Large intestine (tissue), 12 donors: ENCODE measurements around the gene PADI3. TPM values are rescaled to one million over a fixed set of nuclear protein-coding genes. Genes with fewer than 3 reads are reported as not detected.

Source experiments
- DNase-seq, 2 donors: peaks; one replicate each; pipeline versions ENCODE4 v3.0.0 to v3.0.0-alpha.2; 2013
- H3K27ac ChIP-seq: one replicate; pipeline ENCODE4 v1.5.1; 2013; ENCODE audit warnings: low read length
- H3K27me3 ChIP-seq: 2 replicates; pipeline ENCODE4 v1.6.1; 2013; ENCODE audit warnings: low read length; ENCODE audit not compliant: control insufficient read depth, insufficient read depth
- H3K36me3 ChIP-seq: 2 replicates; pipeline ENCODE4 v1.6.1; 2013; ENCODE audit warnings: low read length; ENCODE audit not compliant: control insufficient read depth, insufficient read depth
- H3K4me1 ChIP-seq: one replicate; pipeline ENCODE4 v1.6.1; 2013; ENCODE audit warnings: low read length; ENCODE audit not compliant: control insufficient read depth, insufficient read depth
- H3K4me3 ChIP-seq: one replicate; pipeline ENCODE4 v1.5.1; 2013; ENCODE audit warnings: low read length
- H3K9me3 ChIP-seq: one replicate; pipeline ENCODE4 v1.6.1; 2013; ENCODE audit warnings: mild to moderate bottlenecking, low read depth, low read length, moderate library complexity; ENCODE audit not compliant: control insufficient read depth
- WGBS: methylation state at CpG from one replicate; pipeline ENCODE4 v1.1.5; 2013; ENCODE audit warnings: low lambda C conversion rate; ENCODE audit not compliant: insufficient coverage; 5-methylcytosine and 5-hydroxymethylcytosine counted together
- long read RNA-seq, 11 donors: transcript quantifications; one replicate each; lab custom pipeline, GENCODE V29; 2026
- polyA plus RNA-seq: library from polyadenylated mRNA; unstranded; fragments of 120-200 nt; gene quantifications from one replicate; pipeline ENCODE4 v1.2.1, GENCODE V29; 2013

Gene PADI3, protein sequence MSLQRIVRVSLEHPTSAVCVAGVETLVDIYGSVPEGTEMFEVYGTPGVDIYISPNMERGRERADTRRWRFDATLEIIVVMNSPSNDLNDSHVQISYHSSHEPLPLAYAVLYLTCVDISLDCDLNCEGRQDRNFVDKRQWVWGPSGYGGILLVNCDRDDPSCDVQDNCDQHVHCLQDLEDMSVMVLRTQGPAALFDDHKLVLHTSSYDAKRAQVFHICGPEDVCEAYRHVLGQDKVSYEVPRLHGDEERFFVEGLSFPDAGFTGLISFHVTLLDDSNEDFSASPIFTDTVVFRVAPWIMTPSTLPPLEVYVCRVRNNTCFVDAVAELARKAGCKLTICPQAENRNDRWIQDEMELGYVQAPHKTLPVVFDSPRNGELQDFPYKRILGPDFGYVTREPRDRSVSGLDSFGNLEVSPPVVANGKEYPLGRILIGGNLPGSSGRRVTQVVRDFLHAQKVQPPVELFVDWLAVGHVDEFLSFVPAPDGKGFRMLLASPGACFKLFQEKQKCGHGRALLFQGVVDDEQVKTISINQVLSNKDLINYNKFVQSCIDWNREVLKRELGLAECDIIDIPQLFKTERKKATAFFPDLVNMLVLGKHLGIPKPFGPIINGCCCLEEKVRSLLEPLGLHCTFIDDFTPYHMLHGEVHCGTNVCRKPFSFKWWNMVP
- polyA plus RNA-seq, result not detected
- long read RNA-seq, donor 1, result 0 reads
- long read RNA-seq, donor 2, result 0 reads
- long read RNA-seq, donor 3, result 0 reads
- long read RNA-seq, donor 4, result 0 reads
- long read RNA-seq, donor 5, result 0 reads
- long read RNA-seq, donor 6, result 0 reads
- long read RNA-seq, donor 7, result 0 reads
- long read RNA-seq, donor 8, result 0 reads
- long read RNA-seq, donor 9, result 0 reads
- long read RNA-seq, donor 10, result 0 reads
- long read RNA-seq, donor 11, result 0 reads

DNA sequence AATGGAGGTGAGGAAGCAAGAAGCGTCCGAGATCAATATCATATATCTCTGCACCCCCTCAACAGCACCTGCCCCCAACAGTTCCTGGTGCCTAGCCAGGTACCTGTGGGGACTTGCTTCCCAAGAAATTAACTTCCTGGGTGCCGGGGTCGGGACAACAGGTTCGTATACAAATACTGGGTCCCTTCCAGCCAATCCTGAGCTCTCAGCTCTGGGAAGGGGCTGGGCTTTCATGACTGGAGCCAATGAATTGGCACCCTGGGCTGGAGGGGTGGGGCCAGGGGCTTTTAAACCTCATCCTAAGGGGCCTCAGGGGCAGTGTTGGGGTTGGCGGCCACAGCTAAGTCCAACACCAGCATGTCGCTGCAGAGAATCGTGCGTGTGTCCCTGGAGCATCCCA is at the start of gene PADI3:
Gene PADI3 (plus strand): TSS at position 318 of the 400 bp plus-strand sequence. CDS start 40 bp downstream, at position 358.
- Histone ChIP-seq H3K9me3 (no peaks in the 10 kb centered on the region), H3K4me3 (no peak within 1 kb of the TSS), H3K27ac (no peak within 1 kb of the TSS), H3K27me3 (peaks cover 3% of the 10 kb centered on the region), H3K36me3 (no peaks in the 10 kb centered on the region), H3K4me1 (no peaks in the 10 kb centered on the region)
- no CpG with 5 or more reads among the region's 9 CpGs for WGBS
- DNase-seq, result no peak

DNA sequence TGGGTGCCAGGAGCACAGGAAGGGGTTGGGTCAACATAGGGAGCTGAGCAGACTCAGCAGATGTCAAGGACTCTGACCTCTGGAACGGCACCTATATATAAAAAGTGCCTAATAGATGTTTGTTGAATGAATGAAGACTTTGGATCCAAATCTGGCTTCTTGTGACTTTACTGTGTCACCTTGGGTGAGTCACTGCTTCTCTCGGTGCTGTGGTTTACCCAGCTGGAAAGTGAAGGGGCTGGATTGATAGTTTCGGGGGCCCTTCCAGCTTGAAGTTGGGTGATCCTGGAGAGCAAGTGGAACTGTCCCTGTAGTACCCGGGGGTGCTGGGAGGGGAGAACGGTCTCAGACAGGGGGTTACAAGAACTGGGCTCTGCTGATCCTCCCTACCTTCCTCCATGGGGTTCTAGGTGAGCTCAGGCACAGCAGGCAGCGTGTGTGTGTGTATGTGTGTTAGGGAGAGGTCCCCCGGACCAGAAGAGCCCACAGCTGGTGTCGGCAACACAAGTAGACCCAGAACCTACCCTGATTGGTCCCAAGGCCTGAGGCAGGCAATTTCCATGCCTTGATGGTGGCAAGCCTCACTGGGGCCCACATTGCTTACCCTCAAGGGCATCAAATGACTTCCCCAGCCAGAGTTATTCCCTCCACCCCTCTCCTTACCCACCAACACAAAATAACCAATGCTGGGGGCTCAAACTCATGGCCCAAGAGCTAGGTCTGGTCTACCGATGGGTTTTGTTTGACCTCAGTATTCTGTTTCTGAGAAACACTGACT is 49.4 kb upstream of the PADI3 start:
- no peaks in the 10 kb centered on the region for H3K27me3 ChIP-seq
- H3K36me3 ChIP-seq, result no peaks in the 10 kb centered on the region
- H3K27ac ChIP-seq, result no peak overlapping the region
- DNase-seq, result no peak
- H3K4me3 ChIP-seq, result no peak overlapping the region
- no peaks in the 10 kb centered on the region for H3K9me3 ChIP-seq
- peaks cover 4% of the 10 kb centered on the region for H3K4me1 ChIP-seq
- WGBS, result no CpG with 5 or more reads among the region's 9 CpGs

DNA sequence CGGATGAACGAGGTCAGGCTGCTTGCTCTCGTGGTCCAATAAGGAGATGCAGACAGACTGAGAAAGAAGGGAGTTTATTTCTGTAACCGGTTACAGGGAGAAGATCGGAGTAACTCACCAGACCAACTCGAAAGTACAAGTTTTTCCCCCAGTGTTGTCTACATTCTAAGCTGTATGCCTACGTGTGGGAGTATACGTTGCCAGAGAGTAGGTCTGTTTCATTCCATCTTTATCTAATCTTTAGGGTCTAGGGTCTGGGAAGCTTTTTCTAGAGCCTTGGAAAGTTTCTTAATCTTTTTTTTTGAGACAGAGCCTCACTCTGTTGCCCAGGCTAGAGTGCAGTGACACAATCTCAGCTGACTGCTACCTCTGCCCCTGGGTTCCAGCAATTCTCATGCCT is 48.7 kb upstream of the PADI3 start:
- no peaks in the 10 kb centered on the region for H3K27me3 ChIP-seq
- H3K4me1 ChIP-seq, result peaks cover 4% of the 10 kb centered on the region
- H3K9me3 ChIP-seq, result no peaks in the 10 kb centered on the region
- H3K4me3 ChIP-seq, result no peak overlapping the region
- H3K36me3 ChIP-seq, result no peaks in the 10 kb centered on the region
- H3K27ac ChIP-seq, result no peak overlapping the region
- DNase-seq, result no peak
- WGBS, result 20% methylated on average over 2 of the region's 8 CpGs

DNA sequence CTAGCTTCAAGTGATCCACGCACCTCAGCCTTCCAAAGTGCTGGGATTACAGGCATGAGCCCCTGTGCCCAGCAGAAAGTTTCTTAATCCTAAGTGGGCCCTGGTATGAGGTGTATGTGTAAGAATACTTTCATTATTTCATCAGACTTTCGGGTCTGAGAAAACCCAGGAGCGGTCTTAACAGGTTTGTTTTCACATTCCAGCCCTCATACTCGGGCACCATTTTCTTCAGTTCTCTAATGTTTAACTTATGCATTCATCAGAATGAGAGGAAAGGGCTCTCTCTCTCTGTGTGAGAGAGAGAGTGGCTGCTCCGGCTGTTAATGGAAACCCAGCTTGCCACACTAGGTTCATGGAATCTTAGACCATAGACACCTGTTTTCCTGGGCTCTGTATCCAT is 48.1 kb upstream of the PADI3 start:
- Histone ChIP-seq H3K27ac (no peak overlapping the region), H3K36me3 (no peaks in the 10 kb centered on the region), H3K4me1 (peaks cover 4% of the 10 kb centered on the region), H3K27me3 (no peaks in the 10 kb centered on the region), H3K9me3 (no peaks in the 10 kb centered on the region), H3K4me3 (no peak overlapping the region)
- no peak for DNase-seq
- WGBS, result 78% methylated on average over 2 of the region's 5 CpGs

DNA sequence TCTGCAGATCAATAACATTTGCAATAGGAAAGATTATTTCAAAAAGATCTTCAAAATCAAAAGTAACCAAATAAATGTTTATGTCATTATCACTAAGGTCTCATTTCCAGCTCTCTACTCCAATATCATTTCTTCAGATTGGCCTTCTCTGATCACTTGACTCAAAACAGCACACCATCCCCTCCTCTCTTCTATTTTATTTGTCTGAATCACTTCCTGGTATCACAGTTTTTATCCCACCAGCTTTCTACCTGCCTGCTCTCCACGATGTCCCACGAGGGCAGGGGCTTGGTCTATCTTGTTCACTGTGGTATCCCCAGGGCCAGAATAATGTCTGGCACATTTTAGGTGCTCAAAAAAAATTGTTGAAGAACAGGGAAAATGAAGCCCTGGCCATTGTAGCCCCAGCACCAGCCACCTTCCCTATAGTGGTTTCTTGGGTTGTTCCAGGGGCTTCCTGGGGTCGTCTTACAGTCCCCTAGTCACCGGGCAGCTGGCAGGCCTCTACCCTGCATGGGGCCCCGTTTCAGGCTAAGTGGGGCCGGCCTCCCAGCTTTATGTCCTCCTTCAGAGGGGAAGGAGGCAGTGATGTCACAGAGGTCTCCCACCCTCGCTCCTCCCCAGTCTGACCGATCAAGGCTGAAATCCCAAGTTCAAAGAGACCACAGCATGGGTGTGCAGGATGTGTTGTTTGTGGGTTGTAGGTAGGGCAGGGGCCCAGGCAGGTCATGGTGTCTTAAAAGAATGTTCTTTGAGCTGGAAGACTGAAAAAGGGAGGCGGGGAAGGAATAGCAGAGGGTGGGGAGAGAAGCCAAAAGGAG is 47.5 kb upstream of the PADI3 start:
- H3K9me3 ChIP-seq, result no peaks in the 10 kb centered on the region
- peaks cover 4% of the 10 kb centered on the region for H3K4me1 ChIP-seq
- no peak overlapping the region for H3K4me3 ChIP-seq
- H3K27ac ChIP-seq, result no peak overlapping the region
- DNase-seq, result peak in 1 of 2 donors; percentile 16
- no peaks in the 10 kb centered on the region for H3K27me3 ChIP-seq
- H3K36me3 ChIP-seq, result no peaks in the 10 kb centered on the region
- WGBS, result 57% methylated on average over 1 of the region's 9 CpGs

DNA sequence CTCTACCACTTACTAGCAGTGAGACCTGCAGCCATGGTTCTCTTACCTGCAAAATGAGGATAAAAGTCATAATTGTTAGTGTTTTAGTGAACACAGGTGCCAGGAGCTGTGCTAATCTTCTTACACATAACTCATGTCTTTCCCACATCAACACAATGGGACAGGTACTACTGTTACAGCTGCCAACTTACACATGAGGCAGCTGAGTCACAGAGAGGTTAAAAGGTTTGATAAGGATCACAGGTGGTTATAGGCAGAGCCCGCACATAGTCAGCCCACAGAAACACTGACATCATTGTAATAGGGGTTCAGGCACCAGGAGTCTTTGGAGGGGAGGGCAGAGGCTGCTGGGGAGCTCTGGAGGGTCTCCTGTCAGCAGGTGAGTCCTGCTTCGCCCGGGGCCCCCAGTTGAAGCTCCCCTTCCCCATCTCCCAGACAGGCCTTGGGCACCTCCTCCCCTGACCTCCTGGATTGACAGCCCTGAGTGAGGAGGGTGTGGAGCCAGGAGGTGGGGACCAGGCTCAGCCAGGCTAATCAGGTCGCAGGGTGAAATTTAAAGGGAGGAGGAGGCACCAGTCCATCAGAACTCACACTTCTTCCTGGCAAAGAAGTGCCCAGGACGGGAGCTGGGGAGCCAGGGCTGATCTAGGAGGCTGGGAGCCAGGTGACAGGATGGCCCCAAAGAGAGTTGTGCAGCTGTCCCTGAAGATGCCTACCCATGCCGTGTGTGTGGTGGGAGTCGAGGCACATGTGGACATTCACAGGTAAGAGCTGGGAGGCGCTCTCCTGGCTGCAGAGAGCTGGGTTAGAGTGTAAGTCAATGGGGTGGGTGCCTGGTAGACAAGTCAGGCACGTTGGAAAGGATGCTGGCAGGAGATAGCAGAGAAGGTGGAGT is 44.1 kb upstream of the PADI3 start, which contains the start of gene PADI1:
Gene PADI1 (plus strand): TSS at position 583 of the 895 bp plus-strand sequence. CDS start 90 bp downstream, at position 673.
- no peak for DNase-seq
- WGBS, result no CpG with 5 or more reads among the region's 9 CpGs
- Histone ChIP-seq H3K4me1 (peaks cover 4% of the 10 kb centered on the region), H3K27me3 (no peaks in the 10 kb centered on the region), H3K36me3 (no peaks in the 10 kb centered on the region), H3K9me3 (no peaks in the 10 kb centered on the region), H3K4me3 (no peak within 1 kb of the TSS), H3K27ac (no peak within 1 kb of the TSS)

DNA sequence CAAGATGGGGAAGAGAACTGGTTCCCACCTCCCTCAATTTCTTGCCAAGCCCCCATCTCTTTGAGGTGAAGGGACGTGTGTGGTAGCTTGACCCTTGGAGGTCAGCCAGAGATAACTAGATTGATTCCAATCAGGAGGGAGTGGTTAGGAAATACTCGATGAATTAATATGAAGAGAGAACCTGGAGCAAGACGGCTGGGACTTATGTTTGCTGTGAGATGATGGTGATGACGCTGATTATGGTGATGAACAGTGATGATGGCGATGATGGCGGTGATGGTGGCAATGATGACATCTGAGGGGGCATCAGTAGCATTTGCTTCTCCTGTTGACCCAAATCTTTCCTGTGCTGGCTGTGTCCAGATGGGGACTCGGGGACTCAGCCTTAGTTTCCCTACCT is 43.2 kb upstream of the PADI3 start:
- Histone ChIP-seq H3K4me3 (no peak overlapping the region), H3K27me3 (no peaks in the 10 kb centered on the region), H3K36me3 (no peaks in the 10 kb centered on the region), H3K4me1 (peaks cover 4% of the 10 kb centered on the region), H3K9me3 (no peaks in the 10 kb centered on the region), H3K27ac (no peak overlapping the region)
- WGBS, result 80% methylated on average over 1 of the region's 7 CpGs
- DNase-seq, result no peak

DNA sequence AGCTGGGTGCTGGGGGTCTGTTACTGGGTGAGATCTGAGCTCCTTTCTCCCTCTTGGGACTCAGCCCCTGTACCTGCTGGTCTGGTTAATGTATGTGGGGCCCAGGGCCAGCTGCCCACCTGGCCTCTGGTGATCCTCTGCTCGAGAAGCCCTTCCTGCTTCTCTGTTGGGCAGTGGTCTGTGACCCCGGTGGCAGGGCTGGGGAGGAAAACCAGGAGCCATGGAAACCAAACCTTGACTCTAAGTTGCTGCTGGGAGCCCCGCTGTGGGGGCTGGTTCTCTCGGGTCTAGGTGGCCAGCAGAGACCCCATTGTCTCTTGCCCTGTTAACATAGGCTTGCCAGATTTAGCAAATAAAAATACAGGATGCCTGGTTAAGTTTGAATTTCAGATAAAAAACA is 42.7 kb upstream of the PADI3 start:
- no peak for DNase-seq
- H3K4me3 ChIP-seq, result no peak overlapping the region
- H3K4me1 ChIP-seq, result peaks cover 4% of the 10 kb centered on the region
- H3K9me3 ChIP-seq, result no peaks in the 10 kb centered on the region
- WGBS, result no CpG with 5 or more reads among the region's 4 CpGs
- no peak overlapping the region for H3K27ac ChIP-seq
- no peaks in the 10 kb centered on the region for H3K36me3 ChIP-seq
- no peaks in the 10 kb centered on the region for H3K27me3 ChIP-seq

DNA sequence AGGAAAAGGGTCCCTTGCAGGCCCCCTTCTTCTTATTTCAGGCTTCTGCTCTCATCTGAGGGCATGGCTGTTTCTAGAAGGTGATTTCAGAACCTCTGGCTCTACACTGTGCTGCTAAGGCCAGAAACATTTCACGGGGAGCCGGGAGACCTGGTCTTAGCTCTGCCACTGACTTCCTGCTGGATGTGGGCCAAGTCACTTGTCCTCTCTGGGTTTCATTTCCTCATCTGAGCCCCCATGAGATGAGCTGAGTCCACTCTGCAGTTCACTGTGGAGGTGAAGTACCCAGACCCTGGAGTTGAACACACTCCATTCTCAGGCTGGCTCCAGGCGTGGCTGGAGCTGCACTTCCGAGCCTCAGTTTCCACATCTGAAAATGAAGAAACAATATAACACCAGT is 41.9 kb upstream of the PADI3 start:
- no peak overlapping the region for H3K4me3 ChIP-seq
- H3K27ac ChIP-seq, result no peak overlapping the region
- WGBS, result no CpG with 5 or more reads among the region's 4 CpGs
- peak in 1 of 2 donors; percentile 16 for DNase-seq
- no peaks in the 10 kb centered on the region for H3K27me3 ChIP-seq
- no peaks in the 10 kb centered on the region for H3K4me1 ChIP-seq
- H3K9me3 ChIP-seq, result no peaks in the 10 kb centered on the region
- H3K36me3 ChIP-seq, result no peaks in the 10 kb centered on the region
